ENCODE measurements around the gene SLC43A1. TPM values are rescaled to one million over a fixed set of nuclear protein-coding genes. Genes with fewer than 3 reads are reported as not detected.
A peak's percentile ranks its signal among the peaks of the same experiment; 100 is the strongest.

The SLC43A1 gene
- total RNA-seq, 1 experiment from 2014 or later: 27.1 TPM

- DNase-seq (ENCODE audit: low spot score) (peak; percentile 41), ATAC-seq (peak; percentile 2; the same call in 1 of the 2 replicates)
- Mint-ChIP-seq H3K4me1 (peaks cover 45% of the 10 kb centered on the region), H3K4me3 (peak overlapping the region; percentile 87), H3K27ac (no peak overlapping the region), H3K27me3 (ENCODE audit: low read depth) (peaks cover 64% of the 10 kb centered on the region), H3K36me3 (no peaks in the 10 kb centered on the region), H3K9me3 (no peaks in the 10 kb centered on the region)
- CTCF ChIA-PET: interaction anchor here (0.6 to 7.4 kb wide), 56 partner anchors 8 to 306 kb away, joined by 3 to 260 read pairs (median 9); partner anchors contain the start of genes P2RX3, PRG3, SERPING1 and SLC43A1
- no peak for TF ChIP-seq OVOL2 (CRISPR knock-in tag; IDR thresholded peaks at IDR 0.05; ENCODE audit: borderline replicate concordance)
- TF ChIP-seq, protein P1, sequence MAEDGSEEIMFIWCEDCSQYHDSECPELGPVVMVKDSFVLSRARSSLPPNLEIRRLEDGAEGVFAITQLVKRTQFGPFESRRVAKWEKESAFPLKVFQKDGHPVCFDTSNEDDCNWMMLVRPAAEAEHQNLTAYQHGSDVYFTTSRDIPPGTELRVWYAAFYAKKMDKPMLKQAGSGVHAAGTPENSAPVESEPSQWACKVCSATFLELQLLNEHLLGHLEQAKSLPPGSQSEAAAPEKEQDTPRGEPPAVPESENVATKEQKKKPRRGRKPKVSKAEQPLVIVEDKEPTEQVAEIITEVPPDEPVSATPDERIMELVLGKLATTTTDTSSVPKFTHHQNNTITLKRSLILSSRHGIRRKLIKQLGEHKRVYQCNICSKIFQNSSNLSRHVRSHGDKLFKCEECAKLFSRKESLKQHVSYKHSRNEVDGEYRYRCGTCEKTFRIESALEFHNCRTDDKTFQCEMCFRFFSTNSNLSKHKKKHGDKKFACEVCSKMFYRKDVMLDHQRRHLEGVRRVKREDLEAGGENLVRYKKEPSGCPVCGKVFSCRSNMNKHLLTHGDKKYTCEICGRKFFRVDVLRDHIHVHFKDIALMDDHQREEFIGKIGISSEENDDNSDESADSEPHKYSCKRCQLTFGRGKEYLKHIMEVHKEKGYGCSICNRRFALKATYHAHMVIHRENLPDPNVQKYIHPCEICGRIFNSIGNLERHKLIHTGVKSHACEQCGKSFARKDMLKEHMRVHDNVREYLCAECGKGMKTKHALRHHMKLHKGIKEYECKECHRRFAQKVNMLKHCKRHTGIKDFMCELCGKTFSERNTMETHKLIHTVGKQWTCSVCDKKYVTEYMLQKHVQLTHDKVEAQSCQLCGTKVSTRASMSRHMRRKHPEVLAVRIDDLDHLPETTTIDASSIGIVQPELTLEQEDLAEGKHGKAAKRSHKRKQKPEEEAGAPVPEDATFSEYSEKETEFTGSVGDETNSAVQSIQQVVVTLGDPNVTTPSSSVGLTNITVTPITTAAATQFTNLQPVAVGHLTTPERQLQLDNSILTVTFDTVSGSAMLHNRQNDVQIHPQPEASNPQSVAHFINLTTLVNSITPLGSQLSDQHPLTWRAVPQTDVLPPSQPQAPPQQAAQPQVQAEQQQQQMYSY (CRISPR knock-in tag; IDR thresholded peaks at IDR 0.05): peak; percentile 65; the same call in 1 of the 2 replicates
- TF ChIP-seq, protein P2, sequence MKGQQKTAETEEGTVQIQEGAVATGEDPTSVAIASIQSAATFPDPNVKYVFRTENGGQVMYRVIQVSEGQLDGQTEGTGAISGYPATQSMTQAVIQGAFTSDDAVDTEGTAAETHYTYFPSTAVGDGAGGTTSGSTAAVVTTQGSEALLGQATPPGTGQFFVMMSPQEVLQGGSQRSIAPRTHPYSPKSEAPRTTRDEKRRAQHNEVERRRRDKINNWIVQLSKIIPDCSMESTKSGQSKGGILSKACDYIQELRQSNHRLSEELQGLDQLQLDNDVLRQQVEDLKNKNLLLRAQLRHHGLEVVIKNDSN (CRISPR knock-in tag; IDR thresholded peaks at IDR 0.05): no peak
- TF ChIP-seq, protein P3, sequence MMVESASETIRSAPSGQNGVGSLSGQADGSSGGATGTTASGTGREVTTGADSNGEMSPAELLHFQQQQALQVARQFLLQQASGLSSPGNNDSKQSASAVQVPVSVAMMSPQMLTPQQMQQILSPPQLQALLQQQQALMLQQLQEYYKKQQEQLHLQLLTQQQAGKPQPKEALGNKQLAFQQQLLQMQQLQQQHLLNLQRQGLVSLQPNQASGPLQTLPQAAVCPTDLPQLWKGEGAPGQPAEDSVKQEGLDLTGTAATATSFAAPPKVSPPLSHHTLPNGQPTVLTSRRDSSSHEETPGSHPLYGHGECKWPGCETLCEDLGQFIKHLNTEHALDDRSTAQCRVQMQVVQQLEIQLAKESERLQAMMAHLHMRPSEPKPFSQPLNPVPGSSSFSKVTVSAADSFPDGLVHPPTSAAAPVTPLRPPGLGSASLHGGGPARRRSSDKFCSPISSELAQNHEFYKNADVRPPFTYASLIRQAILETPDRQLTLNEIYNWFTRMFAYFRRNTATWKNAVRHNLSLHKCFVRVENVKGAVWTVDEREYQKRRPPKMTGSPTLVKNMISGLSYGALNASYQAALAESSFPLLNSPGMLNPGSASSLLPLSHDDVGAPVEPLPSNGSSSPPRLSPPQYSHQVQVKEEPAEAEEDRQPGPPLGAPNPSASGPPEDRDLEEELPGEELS (CRISPR knock-in tag; IDR thresholded peaks at IDR 0.05): no peak
- peak; percentile 65; the same call in 1 of the 2 replicates for TF ChIP-seq NFE2L1 (CRISPR knock-in tag; IDR thresholded peaks at IDR 0.05)
- no peak for TF ChIP-seq ATF3 (CRISPR knock-in tag; conservative IDR thresholded peaks at IDR 0.05)
- no peak for TF ChIP-seq ZNF263 (CRISPR knock-in tag; IDR thresholded peaks at IDR 0.05; ENCODE audit: low read depth)
- POLR2A ChIA-PET: interaction anchor here (0.7 to 2.7 kb wide), 6 partner anchors 15 to 180 kb away, joined by 3 to 15 read pairs (median 5); partner anchors contain the start of gene SLC43A1
Observed at GRCh38 chr11:57459164-57460021, 56.1 kb downstream of the SLC43A1 start.

GRCh38 chr11:57458410-57459163 is 56.9 kb downstream of the SLC43A1 start:
- TF ChIP-seq HMGXB4 (CRISPR knock-in tag; IDR thresholded peaks at IDR 0.05) (no peak), CTCF (IDR thresholded peaks at IDR 0.05) (peak; percentile 92)
- TF ChIP-seq, protein P1 (CRISPR knock-in tag; IDR thresholded peaks at IDR 0.05): peak; percentile 61
- ChIA-PET POLR2A (interaction anchor here (0.6 to 2.7 kb wide), 12 partner anchors 15 to 1120 kb away, joined by 3 to 15 read pairs (median 4); partner anchors contain the start of gene SLC43A1), CTCF (interaction anchor here (0.6 to 7.4 kb wide), 51 partner anchors 10 to 601 kb away, joined by 3 to 260 read pairs (median 7); partner anchors contain the start of genes P2RX3, PRG3, SLC43A1 and TIMM10)
- ATAC-seq: peak; percentile 5
- H3K9me3 Mint-ChIP-seq: no peaks in the 10 kb centered on the region
- peak overlapping the region; percentile 80 for H3K4me3 Mint-ChIP-seq
- DNase-seq (ENCODE audit: low spot score): peak; percentile 74
- no peaks in the 10 kb centered on the region for H3K36me3 Mint-ChIP-seq
- no peak overlapping the region for H3K27ac Mint-ChIP-seq
- H3K4me1 Mint-ChIP-seq: peaks cover 38% of the 10 kb centered on the region
- H3K27me3 Mint-ChIP-seq (ENCODE audit: low read depth): peaks cover 62% of the 10 kb centered on the region
